HepG2 (cell line): Measurements from ENCODE around the gene DENND4B. TPM values are rescaled to one million over a fixed set of nuclear protein-coding genes. Genes with fewer than 3 reads are reported as not detected.

Experiments used
- ATAC-seq: fragments of 200-7000 bp; cut with Tn5 transposase; 3 replicates; pipeline ENCODE4 v1.9.1; 2020; ENCODE audit warnings: mild to moderate bottlenecking, moderate library complexity
- BruUV-seq: library from RNA; stranded (reverse); fragments of 400-500 nt; replicated peaks from 2 replicates; lab custom pipeline; 2021; lab: Mats Ljungman, UMichigan
- CTCF ChIA-PET: fragments of 300-600 bp; formaldehyde crosslinking; extraction: SDS; loops from one replicate; lab custom pipeline; 2021; ENCODE audit warnings: low total read pairs, inconsistent platforms, low intra/inter-chr PET ratio; lab: Yijun Ruan, JAX
- POLR2A ChIA-PET: fragments of 350-600 bp; sonication (Branson Sonifier 250); formaldehyde crosslinking; loops from one replicate; lab custom pipeline; 2020; ENCODE audit warnings: antibody characterized with exemption, inconsistent platforms; lab: Yijun Ruan, JAX
- DNase-seq: peaks from one replicate; pipeline ENCODE4 v3.0.0-alpha.2; 2015; ENCODE audit warnings: low spot score
- FAIRE-seq: peaks from 3 replicates; lab custom pipeline; 2011; peaks lifted over from hg19 to GRCh38; lab: Jason Lieb, UNC
- H2AFZ ChIP-seq: one replicate; pipeline ENCODE4 v1.6.1; 2011; ENCODE audit warnings: low read length, inconsistent platforms
- H3K27ac ChIP-seq: fragments of 300-600 bp; 3 replicates; pipeline ENCODE4 v1.8.0; 2011; ENCODE audit warnings: mixed run types, mild to moderate bottlenecking, mixed read lengths, low read length, inconsistent platforms; ENCODE audit not compliant: insufficient read depth; ENCODE audit errors: extremely low read length
- H3K27me3 ChIP-seq, 2 experiments: fragments of 200-600 bp in 1 of 2; 2 replicates in 1 of 2; 3 replicates in 1 of 2; pipeline versions ENCODE4 v1.6.0 to v1.8.0; 2011; ENCODE audit warnings: low read length in 2 of 2, mild to moderate bottlenecking in 2 of 2, moderate library complexity in 2 of 2, inconsistent platforms in 1 of 2; ENCODE audit not compliant: insufficient read depth in 2 of 2, control insufficient read depth in 1 of 2
- H3K36me3 ChIP-seq, 2 experiments: fragments of 200-600 bp in 1 of 2; replicated peaks in 1 of 2; 2 replicates in 1 of 2; 3 replicates in 1 of 2; pipeline versions ENCODE4 v1.5.1 to v1.8.0; 2011; ENCODE audit warnings: low read length in 2 of 2, inconsistent platforms in 1 of 2; ENCODE audit not compliant: insufficient read depth in 2 of 2, control insufficient read depth in 1 of 2
- H3K4me1 ChIP-seq: 2 replicates; pipeline ENCODE4 v1.5.1; 2012; ENCODE audit warnings: low read length, inconsistent platforms; ENCODE audit not compliant: insufficient read depth
- H3K4me2 ChIP-seq: 2 replicates; pipeline ENCODE4 v1.6.0; 2011; ENCODE audit warnings: low read depth, low read length, inconsistent platforms
- H3K4me3 ChIP-seq, 3 experiments: fragments of 200-600 bp in 1 of 3; sonication (generic), shearing (Covaris generic) in 1 of 3; replicated peaks in 1 of 3; 2 replicates each; pipeline ENCODE4 v1.5.1; 2011 to 2016; ENCODE audit warnings: low read length in 3 of 3, inconsistent platforms in 2 of 3, low read depth in 2 of 3, mild to moderate bottlenecking in 2 of 3, control low read depth in 1 of 3, mixed read lengths in 1 of 3; ENCODE audit not compliant: insufficient read depth in 1 of 3
- H3K79me2 ChIP-seq: one replicate; pipeline ENCODE4 v1.6.1; 2011; ENCODE audit warnings: low read length, inconsistent platforms; ENCODE audit not compliant: insufficient read depth
- H3K9ac ChIP-seq: 2 replicates; pipeline ENCODE4 v1.6.0; 2011; ENCODE audit warnings: mild to moderate bottlenecking, low read depth, low read length, inconsistent platforms; ENCODE audit not compliant: insufficient read depth
- H3K9me3 ChIP-seq: 2 replicates; pipeline ENCODE4 v1.5.1; 2012; ENCODE audit warnings: mild to moderate bottlenecking, low read length
- H4K20me1 ChIP-seq: 2 replicates; pipeline ENCODE4 v1.6.0; 2011; ENCODE audit warnings: inconsistent platforms, mild to moderate bottlenecking, low read length, moderate library complexity; ENCODE audit not compliant: insufficient read depth
- AGO2 ChIP-seq: fragments of 200-400 bp; formaldehyde crosslinking; optimal IDR thresholded peaks from 2 replicates; pipeline ENCODE3; 2017; ENCODE audit warnings: mild to moderate bottlenecking, low read depth, low read length, moderate library complexity
- FLYWCH1 ChIP-seq: sonication (generic); formaldehyde crosslinking; IDR thresholded peaks from 2 replicates; pipeline ENCODE4 v1.8.1; 2023; ENCODE audit warnings: mild to moderate bottlenecking, missing genetic modification reagents
- RBFOX2 ChIP-seq: fragments of 200-400 bp; formaldehyde crosslinking; IDR thresholded peaks from 2 replicates; pipeline ENCODE4 v1.6.1; 2017; ENCODE audit warnings: low read depth, mild to moderate bottlenecking, low read length
- SMYD3 ChIP-seq: sonication (generic); formaldehyde crosslinking; IDR thresholded peaks from 2 replicates; pipeline ENCODE4 v1.8.1; 2023; ENCODE audit warnings: mild to moderate bottlenecking, missing genetic modification reagents
- ZNF687 ChIP-seq: sonication (generic); formaldehyde crosslinking; IDR thresholded peaks from 2 replicates; pipeline ENCODE4 v1.5.1; 2020; ENCODE audit warnings: mild to moderate bottlenecking, missing genetic modification reagents, moderate library complexity
- WGBS: methylation state at CpG from one replicate; pipeline ENCODE4 v1.1.6; 2017; ENCODE audit warnings: low lambda C conversion rate; 5-methylcytosine and 5-hydroxymethylcytosine counted together
- in situ Hi-C: cut with HindIII; loops from 2 replicates; pipeline ENCODE4 v1.10.0; 2017; ENCODE audit warnings: low pct_unique_long_range_greater_than_20kb; ENCODE audit not compliant: extremely low pct_ligation_motif_present
- intact Hi-C: fragments of 100-400 bp; cut with micrococcal nuclease; formaldehyde crosslinking; loops from one replicate; pipeline ENCODE4 v1.10.0; 2022; ENCODE audit not compliant: unreplicated experiment
- polyA plus RNA-seq, 8 experiments: library from polyadenylated mRNA; depleted of rRNA in 3 of 8; stranded (reverse) in 7 of 8; unstranded in 1 of 8; fragments of >200 nt; fragmentation: Illumina TruSeq in 4 of 8; extraction: Trizol in 4 of 8; gene quantifications; 2 replicates each; pipeline versions ENCODE4 v1.2.1 to v1.2.3, GENCODE V29; 2011 to 2016; ENCODE audit warnings: low read depth in 4 of 8, missing spikeins in 1 of 8, mixed read lengths in 1 of 8; ENCODE audit not compliant: insufficient read depth in 1 of 8
- total RNA-seq, 5 experiments: library from RNA; depleted of rRNA; stranded (reverse); fragments of >200 nt; fragmentation: Illumina TruSeq; extraction: Trizol; gene quantifications; 2 replicates each; pipeline ENCODE4 v1.2.3, GENCODE V29; 2016; ENCODE audit warnings: low read depth in 1 of 5

Gene DENND4B
- total and polyA plus RNA-seq, 2 of the 13 experiments (the other 11 are each of a cell fraction or from before 2014, with no cell fraction given), result 15.1 to 20.3 TPM

- intact Hi-C loops, result no loop called here
- Histone ChIP-seq H3K9me3 (no peaks in the 10 kb centered on the region), H3K27me3 (no peaks in the 10 kb centered on the region), H3K4me3 (no peak overlapping the region), H3K4me2 (no peak overlapping the region)
- FAIRE-seq (no peak), ATAC-seq (no peak)
- no TSS peak for BruUV-seq
- TF ChIP-seq ZNF687 (CRISPR knock-in tag) (0 out of 2 replicates have a peak, but pooled peaks have one; percentile 1), SMYD3 (CRISPR knock-in tag) (no peak), RBFOX2 (peak; percentile 38; the same call in 1 of the 2 replicates), FLYWCH1 (no peak), AGO2 (peak; percentile 51)
- TF ChIP-seq, all 625 proteins: peak for 3
- Histone ChIP-seq H3K9ac (no peak overlapping the region), H3K36me3 (peaks cover 11 to 41% of the 10 kb centered on the region in 2 experiments; a peak in 4 of 5 replicates), H4K20me1 (no peaks in the 10 kb centered on the region), H3K79me2 (peaks cover 11% of the 10 kb centered on the region), H3K27ac (no peak overlapping the region), H3K4me1 (peaks cover 36% of the 10 kb centered on the region), H2AFZ (no peak overlapping the region)
- DNase-seq, result no peak
- 97% methylated on average over 34 of the region's 34 CpGs for WGBS
- POLR2A ChIA-PET, result interaction anchor here (0.5 kb wide), 1 partner anchor 17 kb away, joined by 3 read pairs; no protein-coding TSS in a partner anchor
- in situ Hi-C loops, result loop anchor here (10.0 kb wide), 1 partner anchor 117 kb away; no protein-coding TSS in a partner anchor
- CTCF ChIA-PET, result no interaction called here
Observed at GRCh38 chr1:153941826-153942725, 4.4 kb downstream of the DENND4B start.
